ENCODE measurements around the gene ANKRD23. TPM values are rescaled to one million over a fixed set of nuclear protein-coding genes. Genes with fewer than 3 reads are reported as not detected.

Gene ANKRD23
- total and polyA plus RNA-seq, 2 of the 8 experiments (the other 6 are each of a cell fraction or from before 2014, with no cell fraction given), result 3.4 to 3.5 TPM

DNA sequence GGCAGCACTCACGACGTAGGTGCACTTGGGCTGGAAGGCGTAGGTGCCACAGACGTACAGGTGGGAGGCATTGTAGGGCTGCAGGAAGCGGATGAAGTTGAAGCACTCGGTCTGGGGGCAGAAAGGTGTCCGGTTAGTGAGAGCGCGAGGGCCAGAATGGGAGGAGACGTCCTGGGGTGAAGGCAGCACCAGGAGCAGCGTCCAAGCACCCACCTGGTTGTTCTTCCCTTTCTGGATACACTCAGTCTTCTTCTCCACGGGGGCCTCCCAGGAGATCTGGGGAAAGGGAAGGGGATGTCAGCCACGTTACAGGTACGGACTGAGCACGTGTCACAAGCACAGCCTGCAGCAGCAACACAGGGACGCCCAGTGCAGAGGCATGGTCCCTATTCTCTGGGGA lies 21.8 kb upstream of the ANKRD23 start (continued):
- TF ChIP-seq CTCF (IDR thresholded peaks at IDR 0.05; ENCODE audit: control extremely low read depth in 1 of 3, insufficient read depth in 1 of 3, low read depth in 1 of 3, low read length in 3 of 3) (no peak), ZNF274 (IDR thresholded peaks at IDR 0.05; ENCODE audit: borderline replicate concordance, extremely low read depth, low read length) (no peak), CREB1 (IDR thresholded peaks at IDR 0.05) (no peak), BCL11A (IDR thresholded peaks at IDR 0.05; ENCODE audit: low read depth in 2 of 2, low read length in 2 of 2) (no peak), POU5F1 (IDR thresholded peaks at IDR 0.05; ENCODE audit: low read depth, low read length) (no peak), RXRA (IDR thresholded peaks at IDR 0.05; ENCODE audit: insufficient read depth, low read depth, low read length) (no peak), JUN (IDR thresholded peaks at IDR 0.05; ENCODE audit: low read depth, low read length) (no peak)
- TF ChIP-seq, protein P1, sequence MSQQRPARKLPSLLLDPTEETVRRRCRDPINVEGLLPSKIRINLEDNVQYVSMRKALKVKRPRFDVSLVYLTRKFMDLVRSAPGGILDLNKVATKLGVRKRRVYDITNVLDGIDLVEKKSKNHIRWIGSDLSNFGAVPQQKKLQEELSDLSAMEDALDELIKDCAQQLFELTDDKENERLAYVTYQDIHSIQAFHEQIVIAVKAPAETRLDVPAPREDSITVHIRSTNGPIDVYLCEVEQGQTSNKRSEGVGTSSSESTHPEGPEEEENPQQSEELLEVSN (IDR thresholded peaks at IDR 0.05), result no peak

All from H1 (cell line).